Gastroesophageal sphincter (tissue), 4 donors: ENCODE results near the gene CLDN22. TPM values are rescaled to one million over a fixed set of nuclear protein-coding genes. Genes with fewer than 3 reads are reported as not detected.

Experiments used
- ATAC-seq: fragments of 150-250 bp; one replicate; pipeline ENCODE4 v1.9.1; 2016; ENCODE audit warnings: mild to moderate bottlenecking, moderate library complexity
- H3K27ac ChIP-seq, 4 donors: fragments of 200-600 bp; sonication (generic) in 3 of 4; 1 replicate in 3 of 4; 2 replicates in 1 of 4; pipeline ENCODE4 v1.5.1; 2016 to 2019
- H3K27me3 ChIP-seq: fragments of 200-600 bp; sonication (generic); one replicate; pipeline ENCODE4 v1.5.1; 2019
- H3K36me3 ChIP-seq, 2 donors: fragments of 200-600 bp; sonication (generic); one replicate each; pipeline ENCODE4 v1.5.1; 2019; ENCODE audit warnings: control low read depth in 1 of 2
- H3K4me1 ChIP-seq, 3 donors: fragments of 200-600 bp; sonication (generic); 1 replicate in 2 of 3; 2 replicates in 1 of 3; pipeline ENCODE4 v1.5.1; 2016 to 2019; ENCODE audit warnings: control low read depth in 2 of 3
- H3K4me3 ChIP-seq, 2 donors: fragments of 200-600 bp; sonication (generic); one replicate each; pipeline ENCODE4 v1.5.1; 2019; ENCODE audit warnings: mild to moderate bottlenecking in 1 of 2, moderate library complexity in 1 of 2
- H3K9me3 ChIP-seq, 3 donors: fragments of 200-600 bp; sonication (generic); one replicate each; pipeline ENCODE4 v1.5.1; 2017 to 2019; ENCODE audit warnings: control low read depth in 2 of 3
- CTCF ChIP-seq, 4 experiments: fragments of 200-600 bp in 2 of 4; fragments of 450-650 bp in 2 of 4; sonication (generic) in 1 of 4; IDR thresholded peaks; one replicate each; pipeline ENCODE4 v1.5.1; 2017 to 2019; ENCODE audit warnings: antibody characterized with exemption in 4 of 4, mild to moderate bottlenecking in 2 of 4, moderate library complexity in 2 of 4
- EP300 ChIP-seq: sonication (generic); formaldehyde crosslinking; IDR thresholded peaks from one replicate; pipeline ENCODE4 v1.6.1; 2017; ENCODE audit warnings: antibody characterized with exemption, mild to moderate bottlenecking
- POLR2A ChIP-seq, 2 donors: fragments of 450-650 bp; IDR thresholded peaks; one replicate each; pipeline ENCODE4 v1.6.1; 2017; ENCODE audit warnings: antibody characterized with exemption in 2 of 2, mild to moderate bottlenecking in 2 of 2, moderate library complexity in 1 of 2
- POLR2AphosphoS5 ChIP-seq: sonication (generic); formaldehyde crosslinking; IDR thresholded peaks from one replicate; pipeline ENCODE4 v1.6.1; 2017; ENCODE audit warnings: antibody characterized with exemption
- WGBS, 2 donors: methylation state at CpG; one replicate each; pipeline ENCODE4 v1.1.5; 2018; ENCODE audit warnings: low coverage in 1 of 2; 5-methylcytosine and 5-hydroxymethylcytosine counted together
- total RNA-seq, 4 donors: library from RNA; depleted of rRNA; stranded (reverse); fragments of >200 nt; gene quantifications; one replicate each; pipeline ENCODE4 v1.1.0, GENCODE V29; 2016

Gene CLDN22
- total RNA-seq, 4 donors from 2014 or later, result 1.4 TPM; not detected in 3

GRCh38 chr4:183314336-183314735 lies 5.7 kb downstream of the CLDN22 start:
- H3K27ac ChIP-seq, result no peak overlapping the region
- H3K27me3 ChIP-seq, result no peaks in the 10 kb centered on the region
- peaks cover 0 to 53% of the 10 kb centered on the region in 2 donors for H3K36me3 ChIP-seq
- 92 to 94% methylated on average over 4 to 15 of the region's 15 CpGs for WGBS, 2 donors
- ATAC-seq, result no peak
- no peak overlapping the region for H3K4me3 ChIP-seq
- TF ChIP-seq CTCF (IDR thresholded peaks at IDR 0.05), result no peak
- H3K4me1 ChIP-seq, result no peaks in the 10 kb centered on the region
- H3K9me3 ChIP-seq, result no peaks in the 10 kb centered on the region

- 71 to 84% methylated on average over 2 of the region's 5 CpGs for WGBS, 2 donors
- H3K27me3 ChIP-seq, result no peaks in the 10 kb centered on the region
- peaks cover 0 to 45% of the 10 kb centered on the region in 2 donors for H3K36me3 ChIP-seq
- TF ChIP-seq CTCF (IDR thresholded peaks at IDR 0.05) (no peak), POLR2A (IDR thresholded peaks at IDR 0.05) (no peak), EP300 (no peak), POLR2AphosphoS5 (no peak)
- no peak for ATAC-seq
- no peaks in the 10 kb centered on the region for H3K9me3 ChIP-seq
- no peaks in the 10 kb centered on the region for H3K4me1 ChIP-seq
- H3K4me3 ChIP-seq, result no peak overlapping the region
- H3K27ac ChIP-seq, result no peak overlapping the region
Measured at GRCh38 chr4:183312841-183313240, 7.2 kb downstream of the CLDN22 start.

GRCh38 chr4:183306811-183307210 lies 13.3 kb downstream of the CLDN22 start:
- Histone ChIP-seq H3K4me1 (no peaks in the 10 kb centered on the region), H3K36me3 (peaks cover 0 to 15% of the 10 kb centered on the region in 2 donors), H3K27me3 (no peaks in the 10 kb centered on the region), H3K27ac (no peak overlapping the region), H3K9me3 (no peaks in the 10 kb centered on the region), H3K4me3 (no peak overlapping the region)
- 61 to 83% methylated on average over 2 of the region's 3 CpGs for WGBS, 2 donors
- no peak for ATAC-seq
- TF ChIP-seq POLR2A (IDR thresholded peaks at IDR 0.05), result no peak

- Histone ChIP-seq H3K4me3 (no peak overlapping the region), H3K36me3 (peaks cover 0 to 19% of the 10 kb centered on the region in 2 donors), H3K27me3 (no peaks in the 10 kb centered on the region), H3K27ac (no peak overlapping the region), H3K4me1 (peaks cover 0 to 10% (median 0%) of the 10 kb centered on the region in 3 donors), H3K9me3 (no peaks in the 10 kb centered on the region)
- no peak for TF ChIP-seq CTCF (IDR thresholded peaks at IDR 0.05)
- TF ChIP-seq POLR2A (IDR thresholded peaks at IDR 0.05), result no peak
- ATAC-seq, result no peak
- 92 to 100% methylated on average over 2 of the region's 2 CpGs for WGBS, 2 donors
Measured at GRCh38 chr4:183304538-183304937, 15.5 kb downstream of the CLDN22 start.

- no peak for ATAC-seq
- Histone ChIP-seq H3K4me1 (peaks cover 0 to 10% (median 0%) of the 10 kb centered on the region in 3 donors), H3K4me3 (no peak overlapping the region), H3K27me3 (no peaks in the 10 kb centered on the region), H3K36me3 (peaks cover 0 to 22% of the 10 kb centered on the region in 2 donors), H3K27ac (no peak overlapping the region), H3K9me3 (no peaks in the 10 kb centered on the region)
- WGBS, 2 donors, result 96 to 100% methylated on average over 2 to 4 of the region's 4 CpGs
- no peak for TF ChIP-seq POLR2AphosphoS5
- TF ChIP-seq EP300, result no peak
Measured at GRCh38 chr4:183304067-183304466, 16.0 kb downstream of the CLDN22 start.

- H3K36me3 ChIP-seq, result peaks cover 0 to 30% of the 10 kb centered on the region in 2 donors
- no peaks in the 10 kb centered on the region for H3K27me3 ChIP-seq
- ATAC-seq, result no peak
- H3K4me1 ChIP-seq, result peaks cover 0 to 10% (median 0%) of the 10 kb centered on the region in 3 donors
- 94 to 98% methylated on average over 4 of the region's 4 CpGs for WGBS, 2 donors
- H3K27ac ChIP-seq, result no peak overlapping the region
- no peak overlapping the region for H3K4me3 ChIP-seq
- no peak for TF ChIP-seq POLR2AphosphoS5
- no peak for TF ChIP-seq EP300
- TF ChIP-seq CTCF (IDR thresholded peaks at IDR 0.05), result no peak
- no peak for TF ChIP-seq POLR2A (IDR thresholded peaks at IDR 0.05)
- H3K9me3 ChIP-seq, result no peaks in the 10 kb centered on the region
Measured at GRCh38 chr4:183303301-183303700, 16.8 kb downstream of the CLDN22 start.
